ENCODE measurements around the gene ZNF654.

DNA sequence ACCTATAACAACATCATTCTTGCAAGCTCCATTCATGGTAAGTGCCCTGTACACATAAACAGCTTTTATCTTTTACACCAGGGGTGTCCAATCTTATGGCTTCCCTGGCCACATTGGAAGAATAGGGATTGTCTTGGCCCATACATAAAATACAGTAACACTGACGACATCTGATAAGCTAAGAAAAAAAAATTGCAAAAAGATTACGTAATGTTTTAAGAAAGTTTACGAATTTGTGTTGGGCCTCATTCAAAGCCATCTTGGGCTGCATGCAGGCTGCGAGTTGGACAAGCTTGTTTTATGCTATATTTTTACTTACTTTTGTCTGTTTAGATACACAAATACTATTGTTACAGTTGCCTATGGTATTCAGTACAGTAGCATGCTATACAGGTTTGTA lies 31.6 kb downstream of the ZNF654 start:
- TF ChIP-seq EZH2 (IDR thresholded peaks at IDR 0.05; ENCODE audit: low read length), result no peak
- TF ChIP-seq, protein P1, sequence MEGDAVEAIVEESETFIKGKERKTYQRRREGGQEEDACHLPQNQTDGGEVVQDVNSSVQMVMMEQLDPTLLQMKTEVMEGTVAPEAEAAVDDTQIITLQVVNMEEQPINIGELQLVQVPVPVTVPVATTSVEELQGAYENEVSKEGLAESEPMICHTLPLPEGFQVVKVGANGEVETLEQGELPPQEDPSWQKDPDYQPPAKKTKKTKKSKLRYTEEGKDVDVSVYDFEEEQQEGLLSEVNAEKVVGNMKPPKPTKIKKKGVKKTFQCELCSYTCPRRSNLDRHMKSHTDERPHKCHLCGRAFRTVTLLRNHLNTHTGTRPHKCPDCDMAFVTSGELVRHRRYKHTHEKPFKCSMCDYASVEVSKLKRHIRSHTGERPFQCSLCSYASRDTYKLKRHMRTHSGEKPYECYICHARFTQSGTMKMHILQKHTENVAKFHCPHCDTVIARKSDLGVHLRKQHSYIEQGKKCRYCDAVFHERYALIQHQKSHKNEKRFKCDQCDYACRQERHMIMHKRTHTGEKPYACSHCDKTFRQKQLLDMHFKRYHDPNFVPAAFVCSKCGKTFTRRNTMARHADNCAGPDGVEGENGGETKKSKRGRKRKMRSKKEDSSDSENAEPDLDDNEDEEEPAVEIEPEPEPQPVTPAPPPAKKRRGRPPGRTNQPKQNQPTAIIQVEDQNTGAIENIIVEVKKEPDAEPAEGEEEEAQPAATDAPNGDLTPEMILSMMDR (optimal IDR thresholded peaks at IDR 0.05 in 1 of 3, IDR thresholded peaks at IDR 0.05 in 1 of 3, conservative IDR thresholded peaks at IDR 0.05 in 1 of 3; ENCODE audit: extremely low read depth in 1 of 3, insufficient read depth in 2 of 3, low read length in 3 of 3), result no peak

Data from keratinocyte (primary cell).